Fibroblast of skin of left quadriceps (primary cell): ENCODE measurements around the gene LPCAT2.

Source experiments
- DNase-seq, 2 experiments: peaks; one replicate each; pipeline ENCODE4 v3.0.0-alpha.2; 2013; ENCODE audit warnings: low read depth in 2 of 2

Gene LPCAT2

DNA sequence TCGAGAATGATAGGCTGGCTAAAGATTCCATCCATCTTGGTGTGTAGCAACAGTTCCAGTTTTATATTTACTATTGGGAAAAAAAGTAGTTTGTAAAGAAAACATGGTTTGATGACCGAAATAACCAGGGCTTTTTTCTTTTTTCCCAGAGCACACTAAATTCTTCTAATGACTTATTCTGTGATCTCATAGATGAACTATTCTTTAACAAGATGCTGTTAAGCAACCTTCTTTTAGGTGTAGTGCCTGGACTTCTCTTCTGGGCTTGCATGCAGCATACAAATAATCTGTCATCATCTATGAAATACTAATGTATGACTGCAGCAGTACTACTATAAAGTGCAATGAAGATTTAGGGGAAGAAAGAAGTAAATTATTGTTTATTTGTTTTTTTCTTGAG lies 46.6 kb downstream of the LPCAT2 start:
- peak; percentile 25 to 27 for DNase-seq

DNA sequence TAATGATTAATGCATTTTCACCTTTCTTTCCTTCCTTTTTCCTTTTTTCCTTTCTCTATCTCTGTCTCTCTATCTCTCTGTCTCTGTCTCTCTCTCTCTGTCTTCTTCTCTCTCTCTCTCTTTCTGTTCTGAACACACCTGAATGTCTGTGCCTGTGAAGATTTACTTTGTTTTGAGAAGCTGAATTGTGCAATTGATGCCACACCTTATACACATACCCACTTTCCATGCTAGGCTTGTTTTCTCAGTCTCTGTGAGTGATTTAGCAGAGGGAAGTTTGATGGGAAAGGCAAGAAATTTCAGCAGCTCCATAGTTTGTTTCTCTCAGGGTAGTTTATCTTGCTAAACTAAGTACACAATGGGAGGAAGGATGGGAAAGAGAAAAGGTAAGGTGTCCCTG lies 48.3 kb downstream of the LPCAT2 start:
- DNase-seq, result no peak

DNA sequence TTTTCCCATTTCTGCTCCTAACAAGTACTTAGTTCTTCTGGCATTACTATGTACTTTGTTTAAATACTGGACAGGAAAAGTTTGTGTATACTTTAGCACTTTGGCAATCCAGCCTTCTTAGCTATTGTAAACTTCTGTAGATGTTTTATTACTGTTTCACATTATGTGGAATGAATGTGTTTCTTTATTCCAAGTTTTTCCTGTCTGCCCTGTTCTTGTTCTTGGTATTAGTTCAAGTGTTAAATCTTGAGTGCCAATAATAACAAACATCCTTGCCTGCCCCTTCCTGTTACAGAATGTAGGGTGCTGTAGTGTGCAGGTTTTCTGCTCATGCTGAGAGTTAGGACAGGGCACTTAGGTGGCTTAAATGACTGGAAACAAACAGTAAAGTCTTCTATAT lies 50.4 kb downstream of the LPCAT2 start:
- no peak for DNase-seq

DNA sequence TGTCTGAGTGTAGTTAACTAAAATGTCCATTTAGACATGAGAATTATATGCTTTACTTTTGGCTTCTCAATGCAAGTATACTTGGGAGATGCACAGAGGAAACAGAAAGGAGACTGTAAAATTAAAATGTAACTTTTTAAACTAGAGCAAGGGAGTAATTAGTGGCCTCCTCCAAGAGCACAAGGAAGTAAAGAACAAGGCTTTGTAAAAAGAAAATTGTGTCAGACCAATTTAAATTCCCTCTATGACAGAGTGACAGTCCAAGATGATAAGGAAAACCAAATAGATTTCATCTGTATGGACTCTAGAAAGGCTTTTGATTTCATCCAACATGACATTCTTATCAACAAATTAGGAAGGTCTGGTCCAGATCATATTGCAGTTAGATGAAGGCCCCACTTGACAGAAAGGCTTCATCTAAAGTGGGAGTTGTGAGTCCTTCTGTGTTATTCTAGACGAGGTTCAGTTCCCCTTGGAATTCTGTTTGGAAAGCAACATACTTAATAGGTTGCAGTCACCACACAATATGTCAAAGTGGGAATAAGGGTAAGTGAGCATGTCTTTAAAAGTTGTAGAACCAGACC lies 51.2 kb downstream of the LPCAT2 start:
- DNase-seq, result no peak

DNA sequence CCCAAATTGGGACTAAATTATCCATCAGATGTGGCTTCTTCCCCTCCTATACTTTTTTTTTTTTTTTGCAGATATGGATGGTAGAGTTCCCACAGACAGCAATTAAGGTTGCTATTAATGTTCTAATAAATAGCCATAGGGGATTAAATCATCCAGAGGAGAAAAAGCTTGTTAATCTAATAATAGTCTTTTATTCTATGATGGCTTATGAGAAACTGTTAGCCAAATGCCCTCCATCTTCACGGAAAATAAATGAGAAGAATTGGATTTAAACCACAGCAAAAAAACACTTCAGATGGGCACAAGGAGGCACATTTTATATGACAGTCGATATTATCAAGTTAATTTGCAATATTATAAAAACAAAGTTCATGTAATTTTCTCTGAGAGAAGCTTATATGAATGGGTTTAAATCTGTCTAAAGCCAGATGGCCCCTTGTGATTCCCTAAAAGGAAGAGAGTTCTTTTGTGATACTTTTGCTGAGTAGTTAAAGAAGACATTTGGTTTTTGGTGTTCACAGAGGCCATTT lies 52.5 kb downstream of the LPCAT2 start:
- DNase-seq, result no peak

DNA sequence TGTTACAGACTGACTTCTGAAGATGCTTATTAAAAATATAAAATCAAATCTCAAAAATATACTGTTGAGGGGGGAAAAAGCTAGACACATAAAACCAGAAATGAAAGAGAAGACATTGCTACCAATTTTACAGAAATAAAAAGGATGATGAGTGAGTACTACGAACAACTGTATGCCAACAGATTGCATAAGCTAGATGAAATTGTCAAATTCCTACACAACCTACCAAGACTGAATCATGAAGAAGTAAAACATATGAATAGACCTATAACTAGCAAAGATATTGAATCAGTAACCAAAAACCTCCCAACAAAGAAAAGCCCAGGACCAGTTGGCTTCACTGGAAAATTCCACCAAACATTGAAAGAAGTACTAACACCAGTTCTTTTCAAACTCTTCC lies 54.1 kb downstream of the LPCAT2 start:
- peak in 1 of 2 experiments; percentile 15 for DNase-seq

DNA sequence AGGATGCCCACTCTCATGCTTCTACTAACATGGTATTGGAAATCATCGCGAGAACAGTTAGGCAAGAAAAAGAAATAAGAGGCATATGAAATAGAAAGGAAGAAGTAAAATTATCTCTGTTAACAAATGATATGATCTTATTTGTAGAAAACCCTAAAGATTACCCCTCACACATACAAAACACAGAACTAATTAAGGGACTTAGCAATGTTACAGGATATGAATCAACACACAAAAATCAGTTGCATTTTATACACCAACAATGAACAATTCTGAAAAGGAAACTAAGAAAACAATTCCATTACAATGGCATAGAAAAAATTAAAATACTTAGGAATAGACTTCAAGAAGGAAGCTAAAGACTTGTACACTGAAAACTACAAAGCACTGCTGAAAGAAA lies 54.9 kb downstream of the LPCAT2 start:
- DNase-seq, result no peak

DNA sequence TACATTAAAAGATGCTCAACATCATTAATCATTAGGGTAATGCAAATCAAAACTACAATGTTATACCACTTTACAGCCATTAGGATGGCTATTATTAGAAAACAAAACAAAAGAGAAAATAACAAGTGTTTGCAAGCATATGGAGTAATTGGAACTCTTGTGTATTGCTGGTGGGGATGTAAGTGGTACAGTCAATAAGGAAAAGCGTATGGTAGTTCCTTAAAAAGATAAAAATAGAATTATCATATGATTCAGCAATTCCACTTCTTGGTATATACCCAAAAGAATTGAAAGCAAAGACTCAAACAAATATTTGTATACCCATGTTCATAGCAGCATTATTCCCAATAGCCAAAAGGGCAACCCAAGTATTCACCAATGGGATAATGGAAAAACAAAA lies 56.2 kb downstream of the LPCAT2 start:
- no peak for DNase-seq

DNA sequence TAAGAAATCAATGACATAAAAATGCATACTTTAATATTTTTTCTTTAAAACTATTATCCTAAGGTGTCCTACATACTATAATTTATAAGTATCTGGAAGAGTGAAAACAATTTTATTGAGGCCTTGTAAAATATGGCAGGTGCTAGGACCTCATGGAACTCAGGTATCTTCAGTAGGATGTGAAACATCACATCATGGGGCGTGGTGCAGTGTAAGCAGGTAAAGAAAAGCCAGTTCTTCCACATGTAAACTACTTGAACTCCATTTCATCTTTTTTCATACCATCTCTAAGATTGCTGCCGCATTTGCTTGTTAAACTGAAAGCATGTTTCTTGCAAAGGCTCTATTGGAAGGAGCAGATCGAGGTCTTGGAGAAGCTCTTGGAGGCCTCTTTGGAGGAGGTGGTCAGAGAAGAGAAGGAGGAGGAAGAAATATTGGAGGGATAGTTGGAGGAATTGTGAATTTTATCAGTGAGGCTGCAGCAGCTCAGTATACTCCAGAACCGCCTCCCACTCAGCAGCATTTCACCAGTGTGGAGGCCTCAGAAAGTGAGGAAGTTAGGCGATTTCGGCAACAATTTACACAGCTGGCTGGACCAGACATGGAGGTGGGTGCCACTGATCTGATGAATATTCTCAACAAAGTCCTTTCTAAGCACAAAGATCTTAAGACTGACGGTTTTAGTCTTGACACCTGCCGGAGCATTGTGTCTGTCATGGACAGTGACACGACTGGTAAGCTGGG lies 57.7 kb downstream of the LPCAT2 start, which contains the start of gene CAPNS2:
Gene CAPNS2 (plus strand): TSS at position 253 of the 744 bp plus-strand sequence. CDS start 73 bp downstream, at position 326.
- no peak for DNase-seq

DNA sequence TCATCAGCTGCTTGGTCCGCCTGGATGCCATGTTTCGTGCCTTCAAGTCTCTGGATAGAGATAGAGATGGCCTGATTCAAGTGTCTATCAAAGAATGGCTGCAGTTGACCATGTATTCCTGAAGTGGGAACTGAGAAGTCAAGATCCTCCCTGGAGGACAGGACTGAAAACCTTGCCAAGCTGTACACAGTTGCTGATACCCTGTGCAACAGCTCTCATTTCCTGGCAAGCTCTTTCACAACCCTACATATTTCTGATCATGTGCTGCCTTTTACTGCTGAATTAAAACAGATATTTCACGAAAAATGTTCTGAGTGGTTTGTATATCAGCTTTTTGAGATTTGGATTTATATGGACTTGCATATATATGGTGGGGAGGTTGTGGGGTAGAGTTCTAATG lies 58.5 kb downstream of the LPCAT2 start:
- peak; percentile 21 to 31 for DNase-seq

DNA sequence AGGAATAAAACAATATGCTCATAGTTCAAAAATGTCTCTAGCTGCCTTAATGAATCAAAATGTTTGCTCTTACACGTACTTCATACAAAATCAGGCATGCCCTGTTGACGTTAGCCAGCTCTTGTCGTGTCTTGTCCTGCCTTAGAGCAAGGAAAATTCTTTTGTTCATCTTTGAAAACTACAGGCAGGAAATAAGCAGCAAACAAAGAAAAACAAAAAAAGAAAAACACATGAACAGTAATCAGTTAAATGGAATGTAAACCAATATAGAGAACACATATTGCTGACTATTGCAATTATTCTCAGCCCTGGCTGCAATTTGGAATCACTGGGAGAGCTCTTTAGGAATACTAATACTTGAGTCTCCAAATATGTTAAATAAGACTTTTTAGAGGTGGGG lies 59.3 kb downstream of the LPCAT2 start:
- no peak for DNase-seq

DNA sequence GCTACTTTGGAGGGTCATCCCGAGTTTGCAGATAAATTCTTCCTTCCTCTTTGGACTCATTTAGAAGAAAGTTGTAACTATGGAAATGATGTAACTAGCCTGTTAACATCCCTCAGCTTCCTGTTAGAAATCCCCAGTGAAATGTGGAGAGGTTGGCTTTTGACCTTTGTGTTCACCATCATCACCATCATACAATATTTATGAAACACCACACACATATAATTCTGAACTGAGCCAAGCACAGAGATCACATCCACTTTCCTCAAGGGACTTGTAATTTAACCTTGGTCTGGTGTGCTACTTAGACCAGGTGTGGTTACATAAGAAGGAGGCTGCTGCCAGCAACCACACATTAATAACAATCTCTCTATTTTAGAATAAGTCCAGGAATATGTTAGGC lies 60.2 kb downstream of the LPCAT2 start:
- DNase-seq, result peak; percentile 89

DNA sequence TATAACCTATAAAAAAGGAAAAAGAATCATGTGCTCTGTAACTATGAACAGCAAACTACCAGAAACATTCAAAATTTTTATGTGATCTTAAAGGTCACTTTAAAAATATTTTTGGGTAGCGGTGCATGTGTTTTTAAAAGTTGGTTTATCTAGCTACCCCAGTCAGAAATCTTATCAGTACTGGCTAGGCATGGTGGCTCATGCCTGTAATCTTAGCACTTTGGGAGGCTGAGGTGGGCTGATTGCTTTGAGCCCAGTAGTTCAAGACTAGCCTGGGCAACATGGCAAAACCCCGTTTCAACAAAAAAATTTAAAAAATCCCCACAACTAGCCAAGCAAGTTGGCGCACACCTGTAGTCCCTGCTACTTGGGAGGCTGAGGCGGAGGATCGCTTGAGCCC lies 61.3 kb downstream of the LPCAT2 start:
- DNase-seq, result no peak

DNA sequence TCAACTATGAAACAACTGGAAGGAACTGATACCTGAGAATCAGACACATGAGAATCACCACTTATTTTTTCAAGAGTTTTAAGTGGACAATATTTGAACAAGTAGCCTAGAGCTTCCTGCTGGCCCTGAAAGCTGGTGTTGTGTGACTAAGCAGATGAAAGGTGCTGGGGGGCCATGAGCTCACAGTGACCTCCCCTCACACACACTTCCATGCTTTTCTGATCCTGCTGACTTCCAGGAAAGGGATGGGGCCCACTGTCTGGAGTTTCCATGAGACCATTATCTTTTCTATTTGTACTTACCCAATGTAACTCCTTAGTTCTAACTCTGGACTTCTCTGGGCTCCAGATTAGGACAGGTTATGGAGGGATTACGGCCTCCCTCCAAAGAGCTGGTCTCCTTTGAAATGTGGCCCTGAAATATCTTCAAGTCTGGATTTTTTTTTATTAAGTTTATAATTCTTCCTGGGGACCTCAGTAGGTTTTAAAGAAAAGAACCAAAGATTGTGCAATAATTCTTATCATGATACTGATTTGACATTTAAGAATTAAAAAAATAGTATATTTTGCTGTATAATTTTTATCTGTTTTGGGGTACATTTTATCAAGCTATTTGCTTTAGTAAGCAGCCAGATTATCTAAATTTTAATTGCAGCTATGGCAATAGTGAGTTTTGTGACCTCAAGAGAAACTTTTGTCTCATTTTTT lies 62.5 kb downstream of the LPCAT2 start:
- no peak for DNase-seq

DNA sequence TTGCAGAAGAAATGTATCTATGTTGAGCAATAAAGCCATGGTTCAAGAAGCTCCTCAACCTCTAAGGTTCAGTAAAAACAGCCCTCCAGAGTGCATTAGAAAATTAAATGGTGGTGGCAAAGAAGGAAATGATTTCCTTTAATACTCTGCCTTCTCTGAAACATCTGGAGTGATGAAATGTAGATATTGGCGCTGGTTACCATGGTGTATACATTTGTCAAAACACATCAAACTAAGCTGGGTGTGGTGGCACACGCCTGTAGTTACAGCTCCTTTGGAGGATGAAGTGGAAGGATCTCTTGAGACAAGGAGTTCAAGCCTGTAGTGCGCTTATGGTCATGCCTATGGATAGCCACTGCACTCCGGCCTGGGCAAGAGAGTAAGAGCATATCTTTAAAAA lies 63.6 kb downstream of the LPCAT2 start:
- peak in 1 of 2 experiments; percentile 11 for DNase-seq

DNA sequence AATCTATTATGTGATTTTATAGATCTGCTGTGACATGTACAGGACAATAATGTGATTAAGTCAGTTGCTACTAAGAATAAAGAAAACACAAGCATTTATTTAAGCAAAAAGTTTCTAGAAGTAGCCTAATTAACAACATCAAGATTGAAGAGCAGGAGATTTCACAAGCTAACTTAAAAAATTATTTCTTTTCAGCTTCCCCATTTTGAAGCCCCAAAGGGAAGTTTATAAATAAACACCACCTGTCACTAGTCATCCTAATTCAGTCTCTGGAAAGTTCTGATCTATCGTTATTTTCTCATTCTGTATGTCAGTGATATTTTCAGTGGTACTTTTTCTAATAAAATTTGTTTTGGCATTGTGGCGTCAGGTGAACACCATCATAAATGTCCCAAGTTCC lies 65.9 kb downstream of the LPCAT2 start:
- no peak for DNase-seq

DNA sequence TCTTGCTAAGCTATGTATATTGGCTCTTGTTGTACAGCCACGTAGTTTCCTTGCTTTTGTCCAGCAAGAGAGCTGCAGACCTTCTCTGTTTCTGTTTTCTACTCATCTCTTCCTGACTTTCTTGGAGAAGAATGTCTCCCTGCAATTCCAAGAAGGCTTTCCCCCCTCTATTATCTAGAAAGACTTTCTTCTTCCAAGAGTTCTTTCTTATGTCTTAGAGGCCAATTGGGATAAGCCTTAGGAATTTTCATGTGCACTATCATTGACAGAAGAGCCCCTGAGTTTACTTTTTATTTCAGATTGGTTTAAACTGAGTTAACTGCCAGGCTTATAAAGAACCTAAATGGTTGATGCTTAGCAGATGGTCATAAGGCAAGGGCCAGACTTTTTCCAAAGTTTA lies 66.6 kb downstream of the LPCAT2 start:
- no peak for DNase-seq

DNA sequence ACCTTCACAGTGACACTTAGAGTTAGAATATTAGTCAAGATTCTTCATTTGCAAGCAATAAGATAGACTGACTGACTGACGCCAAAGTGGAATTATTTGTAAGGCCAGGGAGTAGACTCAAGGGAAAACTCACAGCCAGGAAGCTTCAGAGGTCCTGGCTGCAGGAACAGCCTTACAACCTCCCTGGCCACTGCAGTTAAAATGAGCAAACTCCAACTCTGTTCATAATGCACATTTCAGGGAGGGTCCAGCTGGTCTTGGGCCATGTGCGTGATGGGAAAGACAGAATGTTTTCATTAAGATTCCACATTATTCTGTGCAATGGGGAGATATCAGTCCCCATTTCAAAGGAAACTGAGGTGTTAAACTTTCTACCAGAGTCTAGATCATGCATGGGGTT lies 67.5 kb downstream of the LPCAT2 start:
- DNase-seq, result no peak

DNA sequence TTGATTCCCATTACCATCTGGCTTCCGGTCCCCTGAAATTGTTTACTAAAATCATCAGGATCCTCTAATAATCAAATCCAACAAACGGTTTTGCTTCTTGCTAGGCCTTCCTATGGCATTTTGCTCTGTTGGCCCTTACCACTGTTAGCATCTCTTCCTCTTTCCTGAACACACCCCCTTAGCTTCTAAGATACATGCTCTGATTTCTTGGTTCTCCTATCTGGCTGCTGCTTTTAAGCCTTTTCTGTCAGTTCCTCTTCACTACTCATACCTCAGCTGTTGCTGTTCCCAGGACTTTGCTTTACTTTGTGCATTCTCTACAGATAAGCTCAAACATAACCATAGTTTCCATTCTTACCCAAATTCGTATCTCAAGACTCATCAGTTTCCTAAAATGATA lies 69.0 kb downstream of the LPCAT2 start:
- no peak for DNase-seq

DNA sequence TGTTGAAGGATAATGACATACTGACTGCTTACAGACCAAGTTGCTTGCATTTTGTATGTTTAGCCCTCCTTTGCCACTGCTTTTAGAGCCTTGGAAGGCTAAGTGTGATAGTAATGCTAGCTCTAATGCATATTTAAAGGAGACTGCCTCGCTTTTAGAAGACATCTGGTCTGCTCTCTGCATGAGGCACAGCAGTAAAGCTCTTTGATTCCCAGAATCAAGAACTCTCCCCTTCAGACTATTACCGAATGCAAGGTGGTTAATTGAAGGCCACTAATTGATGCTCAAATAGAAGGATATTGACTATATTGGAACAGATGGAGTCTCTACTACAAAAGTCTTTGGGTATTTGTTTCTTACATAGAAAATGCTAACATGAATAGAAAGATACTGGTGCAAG lies 76.8 kb downstream of the LPCAT2 start:
- DNase-seq, result no peak

DNA sequence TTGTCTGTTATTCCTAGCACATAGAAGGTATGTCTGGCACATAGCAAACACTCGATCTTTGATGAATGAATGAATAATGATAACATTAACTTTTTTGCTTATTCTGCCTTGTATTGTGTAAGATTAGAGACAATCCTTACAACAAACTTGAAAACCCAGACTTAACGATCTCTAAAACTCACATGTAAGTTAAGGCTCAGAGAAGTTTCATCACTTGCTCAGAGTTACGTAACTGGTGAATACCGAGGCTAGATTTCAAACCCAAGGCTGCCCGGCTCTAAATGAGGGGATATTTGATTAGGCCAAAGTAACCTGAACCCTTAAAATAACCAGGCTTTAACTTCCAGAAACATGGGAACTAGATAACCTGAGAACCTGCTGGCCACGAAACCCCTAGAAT lies 79.9 kb downstream of the LPCAT2 start:
- DNase-seq, result no peak

DNA sequence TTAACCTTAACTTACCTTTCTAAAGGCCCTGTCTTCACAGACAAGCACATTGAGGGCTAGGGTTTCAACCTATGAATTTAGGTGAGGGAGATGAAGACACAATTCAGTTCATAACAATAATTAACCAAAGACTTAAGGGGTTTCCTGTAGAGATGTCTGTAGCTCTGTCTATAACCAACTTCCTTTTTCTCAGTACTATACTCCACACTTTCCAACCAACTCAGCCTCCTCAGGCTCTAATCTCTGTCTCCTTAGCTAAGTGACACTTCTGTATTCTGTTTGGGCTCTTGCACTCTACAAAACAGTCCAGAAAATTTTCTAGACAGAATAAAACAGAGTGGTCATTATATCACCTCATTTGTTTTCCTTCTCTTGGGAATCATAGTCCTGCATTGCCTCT lies 83.4 kb downstream of the LPCAT2 start:
- no peak for DNase-seq

DNA sequence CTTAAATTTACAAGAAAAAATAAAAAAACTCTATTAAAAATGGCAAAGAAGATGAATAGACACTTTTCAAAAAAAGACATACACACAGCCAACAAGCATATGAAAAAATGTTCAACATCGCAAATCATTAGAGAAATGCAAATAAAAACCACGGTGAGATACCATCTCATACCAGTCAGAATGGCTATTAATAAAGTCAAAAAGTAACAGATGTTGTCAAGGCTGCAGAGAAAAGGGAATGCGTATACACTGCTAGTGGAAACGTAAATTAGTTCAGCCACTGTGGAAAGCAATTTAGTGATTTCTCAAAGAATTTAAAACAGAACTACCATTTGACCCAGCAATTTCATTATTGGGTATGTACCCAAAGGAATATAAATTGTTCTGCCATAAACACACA lies 89.1 kb downstream of the LPCAT2 start:
- DNase-seq, result no peak
